HL-60 (cell line): Measurements from ENCODE around the gene AGPAT2.

Source experiments
- DNase-seq, 2 experiments: peaks; one replicate each; pipeline ENCODE4 v3.0.0-alpha.2; 2010 to 2020; ENCODE audit warnings: low read depth in 1 of 2, low spot score in 1 of 2
- H3K27ac ChIP-seq: fragments of 250-450 bp; sonication (Bioruptor Pico); replicated peaks from 2 replicates; pipeline ENCODE4 v1.5.1; 2020; ENCODE audit warnings: mild to moderate bottlenecking, moderate library complexity
- H3K27me3 ChIP-seq: fragments of 250-450 bp; sonication (Bioruptor Pico); 2 replicates; pipeline ENCODE4 v1.5.1; 2021; ENCODE audit warnings: mild to moderate bottlenecking, moderate library complexity; ENCODE audit not compliant: insufficient read depth, poor library complexity, severe bottlenecking
- H3K4me3 ChIP-seq: replicated peaks from 2 replicates; pipeline ENCODE4 v1.5.1; 2011; ENCODE audit warnings: mild to moderate bottlenecking, control low read depth, low read length; ENCODE audit not compliant: insufficient read depth
- CTCF ChIP-seq: IDR thresholded peaks from one replicate; pipeline ENCODE4 v1.5.1; 2011; ENCODE audit warnings: low read length, control low read depth, inconsistent platforms; ENCODE audit not compliant: insufficient read depth
- GABPA ChIP-seq: IDR thresholded peaks from 2 replicates; pipeline ENCODE4 v1.6.1; 2012; ENCODE audit warnings: low read depth
- POLR2AphosphoS5 ChIP-seq: IDR thresholded peaks from 2 replicates; pipeline ENCODE4 v1.6.1; 2012; ENCODE audit warnings: low read depth
- REST ChIP-seq: IDR thresholded peaks from 2 replicates; pipeline ENCODE4 v1.6.1; 2012; ENCODE audit warnings: low read depth; ENCODE audit not compliant: insufficient replicate concordance
- SPI1 ChIP-seq: IDR thresholded peaks from 2 replicates; pipeline ENCODE4 v1.6.1; 2012; ENCODE audit warnings: low read depth, mild to moderate bottlenecking, borderline replicate concordance

Gene AGPAT2

GRCh38 chr9:136686534-136686793 lies 793 bp downstream of the AGPAT2 start:
- no peak for TF ChIP-seq GABPA
- TF ChIP-seq SPI1: peak; percentile 56; the same call in 1 of the 2 replicates
- H3K27ac ChIP-seq: peak overlapping the region; percentile 92
- no peaks in the 10 kb centered on the region for H3K27me3 ChIP-seq
- peak overlapping the region; percentile 90 for H3K4me3 ChIP-seq
- peak in 1 of 2 experiments; percentile 28 for DNase-seq

GRCh38 chr9:136685790-136686533 lies 1.3 kb downstream of the AGPAT2 start:
- Histone ChIP-seq H3K27me3 (no peaks in the 10 kb centered on the region), H3K27ac (peak overlapping the region; percentile 92), H3K4me3 (peak overlapping the region; percentile 90)
- DNase-seq: peak in 1 of 2 experiments; percentile 45
- TF ChIP-seq POLR2AphosphoS5: no peak
- no peak for TF ChIP-seq SPI1

GRCh38 chr9:136685216-136685615 lies 2.0 kb downstream of the AGPAT2 start:
- DNase-seq: no peak
- no peak overlapping the region for H3K27ac ChIP-seq
- H3K4me3 ChIP-seq: no peak overlapping the region

GRCh38 chr9:136684799-136685198 lies 2.5 kb downstream of the AGPAT2 start:
- Histone ChIP-seq H3K4me3 (no peak overlapping the region), H3K27ac (no peak overlapping the region), H3K27me3 (no peaks in the 10 kb centered on the region)
- DNase-seq: no peak
- TF ChIP-seq SPI1: no peak
- TF ChIP-seq REST: no peak
- no peak for TF ChIP-seq POLR2AphosphoS5
- no peak for TF ChIP-seq CTCF
- TF ChIP-seq GABPA: no peak

More at GRCh38 chr9:136685216-136685615, 2.0 kb downstream of the AGPAT2 start:
- TF ChIP-seq SPI1: no peak
- no peak for TF ChIP-seq POLR2AphosphoS5
- no peak for TF ChIP-seq REST
- no peak for TF ChIP-seq CTCF
- no peaks in the 10 kb centered on the region for H3K27me3 ChIP-seq

- no peaks in the 10 kb centered on the region for H3K27me3 ChIP-seq
- no peak for DNase-seq
- TF ChIP-seq REST: no peak
- no peak for TF ChIP-seq GABPA
- TF ChIP-seq CTCF: no peak
- no peak for TF ChIP-seq SPI1
- TF ChIP-seq POLR2AphosphoS5: no peak
- H3K4me3 ChIP-seq: no peak overlapping the region
- H3K27ac ChIP-seq: no peak overlapping the region
Measured at GRCh38 chr9:136684339-136684738, 2.9 kb downstream of the AGPAT2 start.
